ENCODE data around the gene PTPRN2.
"Not testable (repeated sequence)": the region's sequence is repeated elsewhere in the genome, so short reads cannot be mapped to it uniquely, and the experiment has no call there.

The PTPRN2 gene

DNA sequence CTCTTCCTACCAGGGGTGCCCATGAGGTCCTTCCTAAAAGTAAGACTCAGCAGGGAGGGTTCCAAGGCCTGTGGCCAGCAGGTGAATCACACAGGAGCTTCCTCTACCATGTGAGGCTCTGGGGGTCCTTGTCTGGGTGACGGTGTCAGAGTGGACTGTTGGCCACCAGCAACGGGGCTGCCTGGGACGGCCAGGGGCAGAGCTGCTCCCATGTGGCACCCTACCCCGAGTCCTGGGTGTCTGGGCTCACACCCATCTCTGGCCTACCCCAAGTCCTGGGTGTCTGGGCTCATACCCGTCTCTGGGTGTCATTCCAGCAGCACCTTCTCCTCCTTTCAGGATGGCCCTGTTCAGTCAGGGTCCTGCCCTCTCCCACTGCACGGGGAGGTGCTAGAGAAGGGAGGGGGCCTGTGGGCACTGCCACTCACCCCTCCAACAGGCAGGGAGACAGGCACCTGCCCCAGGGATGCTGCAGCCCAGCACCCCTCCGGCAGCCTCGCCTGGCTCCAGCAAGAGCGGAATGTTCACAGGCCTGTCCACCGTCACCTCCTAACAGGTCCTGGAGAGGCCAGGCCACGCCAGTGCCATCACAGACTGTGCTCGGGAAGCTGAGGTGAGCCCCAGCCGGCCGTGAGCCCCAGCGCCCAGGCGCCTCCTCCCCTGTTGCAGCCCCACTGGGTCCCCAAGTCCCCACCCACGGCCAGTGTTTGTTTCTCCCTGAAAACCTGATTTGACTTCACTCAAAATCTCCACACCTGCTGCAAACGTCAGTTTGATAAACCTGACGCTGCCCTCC lies 143.7 kb downstream of the PTPRN2 start:
- no peak for DNase-seq (ENCODE audit: low read depth in 2 of 2)

DNA sequence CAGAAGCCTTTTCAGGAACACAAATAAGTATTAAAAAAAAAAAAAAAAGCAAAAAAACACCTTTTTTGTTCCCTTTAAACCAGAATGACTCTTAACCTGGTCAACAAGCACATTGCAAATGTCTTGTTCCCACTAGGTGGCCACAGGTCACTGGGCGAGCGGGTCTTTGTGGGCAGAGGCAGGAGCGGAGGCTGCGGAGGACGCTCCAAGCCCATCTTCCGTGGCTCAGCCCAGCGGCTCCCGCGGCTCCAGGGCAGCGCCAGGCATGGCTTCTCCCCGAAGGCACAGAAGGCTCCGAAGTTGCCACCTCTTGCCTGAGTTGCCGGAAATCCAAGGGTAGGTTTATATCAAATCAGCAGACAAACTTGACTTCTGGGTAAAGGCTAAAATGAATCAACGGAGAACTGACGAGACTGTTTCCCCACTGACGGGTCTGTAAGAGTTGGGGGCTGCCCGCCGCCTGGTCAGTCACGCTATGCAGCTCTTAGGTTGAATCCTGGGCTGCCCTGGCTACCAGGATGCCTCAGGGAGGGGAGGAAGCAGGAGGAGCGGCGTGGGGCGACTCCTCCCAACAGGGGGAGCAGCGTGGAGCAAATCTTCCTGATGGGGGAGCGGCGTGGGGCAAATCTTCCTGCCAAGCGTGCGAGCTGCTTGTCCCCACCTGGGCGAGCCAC lies 144.5 kb downstream of the PTPRN2 start:
- no peak for DNase-seq (ENCODE audit: low read depth in 2 of 2)

DNA sequence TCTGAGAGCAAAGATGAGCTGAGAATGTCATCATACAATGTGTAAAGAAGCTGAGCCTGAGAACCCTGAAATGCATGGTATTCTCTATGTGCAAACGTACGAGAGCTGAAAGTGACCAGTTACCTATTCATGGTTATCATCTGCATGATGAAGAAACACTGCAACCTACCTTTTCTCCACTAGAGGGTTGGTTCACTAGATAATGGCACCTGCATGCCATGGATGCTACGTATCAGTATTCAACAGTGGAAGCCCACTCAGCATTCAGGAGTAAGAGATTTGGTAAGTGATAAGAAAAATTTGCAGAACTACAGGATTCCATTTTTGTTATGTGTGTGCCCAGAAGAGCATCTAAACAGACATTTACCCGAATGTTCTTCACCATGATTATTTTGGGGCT lies 145.4 kb downstream of the PTPRN2 start:
- no peak for DNase-seq (ENCODE audit: low read depth in 2 of 2)

DNA sequence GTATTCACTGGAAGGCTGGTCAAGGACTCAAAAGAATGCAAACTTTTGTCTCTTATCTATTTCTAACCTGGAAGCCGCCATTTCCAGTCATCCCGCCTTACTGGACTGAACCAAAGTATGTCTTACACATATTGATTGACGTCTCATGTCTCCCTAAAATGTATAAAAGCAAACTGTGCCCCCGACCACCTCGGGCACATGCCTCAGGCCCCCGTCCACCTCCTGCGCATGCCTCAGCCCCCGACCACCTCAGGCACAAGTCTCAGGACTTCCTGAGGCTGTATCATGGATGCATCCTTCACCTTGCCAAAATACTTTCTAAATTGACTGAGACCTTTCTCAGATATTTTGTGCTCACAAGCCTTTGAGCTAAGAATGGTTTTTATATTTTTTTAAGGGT lies 148.6 kb downstream of the PTPRN2 start:
- no peak for DNase-seq (ENCODE audit: low read depth in 2 of 2)

DNA sequence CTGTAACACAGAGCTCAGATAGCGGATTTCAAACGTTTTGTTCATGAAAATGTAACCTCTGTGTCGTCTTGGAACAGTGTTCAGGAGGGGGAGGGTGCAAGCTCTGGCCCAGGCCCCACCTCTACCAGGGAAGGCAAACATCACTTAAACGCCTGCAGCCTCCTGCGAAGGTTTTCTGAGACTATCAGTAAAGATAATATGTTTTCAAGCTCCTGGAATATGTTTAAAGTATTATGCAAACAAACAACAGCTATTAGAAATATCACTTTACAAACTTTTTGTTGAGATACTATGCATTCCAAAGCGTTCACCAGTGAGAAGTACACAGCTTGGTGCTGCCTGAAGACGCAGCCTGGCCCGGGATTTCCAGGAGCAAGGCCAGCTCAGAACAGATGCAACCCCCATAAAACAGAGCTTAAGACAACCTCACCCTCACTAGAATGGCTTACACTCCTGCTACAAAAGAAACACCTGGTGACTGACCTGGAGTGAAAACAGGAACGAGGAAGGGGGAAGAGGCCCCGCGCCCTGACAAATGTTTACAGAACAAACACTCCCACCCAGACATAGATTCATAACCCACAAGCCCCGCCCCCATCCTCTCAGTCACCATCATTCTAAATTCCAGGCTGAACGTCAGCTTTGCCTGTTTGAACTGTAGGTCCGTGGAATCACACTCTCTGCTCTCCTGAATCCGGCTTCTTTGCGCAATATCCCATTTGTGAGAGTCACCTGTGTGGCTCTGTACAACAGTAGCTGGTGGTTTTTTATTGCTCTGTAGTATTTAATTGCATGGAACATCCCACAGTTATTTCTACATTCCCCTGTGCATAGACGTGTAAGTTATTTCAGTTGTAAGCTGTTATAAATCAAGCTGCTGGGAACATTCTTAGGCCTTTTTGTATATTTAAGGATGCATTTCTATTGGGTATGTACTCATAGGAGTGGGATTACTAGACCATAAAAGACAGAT lies 155.0 kb downstream of the PTPRN2 start:
- DNase-seq (ENCODE audit: low read depth in 2 of 2) = no peak

DNA sequence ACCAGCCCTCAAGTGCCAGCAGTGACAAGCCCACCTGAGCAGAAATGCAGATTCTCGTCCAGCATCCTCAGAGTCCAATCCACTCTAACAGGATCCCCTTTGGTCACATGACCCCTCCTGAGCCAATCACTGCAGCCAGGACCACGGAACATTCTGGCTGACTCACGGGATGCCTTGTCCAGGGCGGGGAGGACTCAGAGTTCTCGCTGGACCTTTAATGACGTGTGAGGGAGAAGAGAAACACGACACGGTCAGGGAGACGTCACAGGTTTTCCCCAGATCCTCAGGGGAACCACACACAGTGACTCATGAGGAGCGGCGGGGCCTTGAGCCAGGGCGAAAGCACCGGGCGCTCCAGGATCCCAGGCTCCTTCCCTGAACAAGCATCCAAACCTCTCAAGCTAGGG lies 155.7 kb downstream of the PTPRN2 start:
- DNase-seq (ENCODE audit: low read depth in 2 of 2) = no peak

DNA sequence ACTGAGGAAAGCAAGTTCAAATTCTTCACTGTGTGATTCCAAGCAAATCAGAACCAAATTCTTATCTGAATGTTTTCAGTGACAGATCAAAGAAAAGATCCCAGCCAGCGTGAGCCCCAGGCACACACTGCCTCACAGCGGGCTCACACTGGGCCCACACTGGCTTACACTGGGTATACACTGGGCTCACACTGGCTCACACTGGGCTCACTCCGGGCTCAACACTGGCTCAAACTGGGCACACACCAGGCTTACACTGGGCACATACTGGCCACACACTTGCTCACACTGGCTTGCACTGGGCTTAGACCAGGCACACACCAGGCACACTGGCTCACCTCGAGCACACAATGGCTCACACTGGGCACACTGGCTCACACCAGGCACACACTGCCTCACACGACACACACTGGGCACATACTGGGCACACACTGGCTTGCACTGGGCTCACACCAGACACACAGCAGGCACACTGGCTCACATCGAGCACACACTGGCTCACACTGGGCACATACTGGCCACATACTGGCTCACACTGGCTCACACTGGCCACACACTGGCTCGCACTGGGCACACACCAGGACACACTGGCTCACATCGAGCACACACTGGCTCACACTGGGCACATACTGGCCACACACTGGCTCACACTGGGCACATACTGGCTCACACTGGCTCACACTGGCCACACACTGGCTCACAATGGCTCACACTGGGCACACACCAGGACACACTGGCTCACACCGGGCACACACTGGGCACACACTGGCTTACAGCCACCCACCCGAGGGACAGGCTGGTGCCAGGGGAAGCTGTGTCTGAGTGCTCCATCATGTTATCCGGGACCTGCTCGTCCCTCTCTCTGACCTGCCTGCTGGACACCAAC lies 156.3 kb downstream of the PTPRN2 start:
- no peak for DNase-seq (ENCODE audit: low read depth in 2 of 2)

DNA sequence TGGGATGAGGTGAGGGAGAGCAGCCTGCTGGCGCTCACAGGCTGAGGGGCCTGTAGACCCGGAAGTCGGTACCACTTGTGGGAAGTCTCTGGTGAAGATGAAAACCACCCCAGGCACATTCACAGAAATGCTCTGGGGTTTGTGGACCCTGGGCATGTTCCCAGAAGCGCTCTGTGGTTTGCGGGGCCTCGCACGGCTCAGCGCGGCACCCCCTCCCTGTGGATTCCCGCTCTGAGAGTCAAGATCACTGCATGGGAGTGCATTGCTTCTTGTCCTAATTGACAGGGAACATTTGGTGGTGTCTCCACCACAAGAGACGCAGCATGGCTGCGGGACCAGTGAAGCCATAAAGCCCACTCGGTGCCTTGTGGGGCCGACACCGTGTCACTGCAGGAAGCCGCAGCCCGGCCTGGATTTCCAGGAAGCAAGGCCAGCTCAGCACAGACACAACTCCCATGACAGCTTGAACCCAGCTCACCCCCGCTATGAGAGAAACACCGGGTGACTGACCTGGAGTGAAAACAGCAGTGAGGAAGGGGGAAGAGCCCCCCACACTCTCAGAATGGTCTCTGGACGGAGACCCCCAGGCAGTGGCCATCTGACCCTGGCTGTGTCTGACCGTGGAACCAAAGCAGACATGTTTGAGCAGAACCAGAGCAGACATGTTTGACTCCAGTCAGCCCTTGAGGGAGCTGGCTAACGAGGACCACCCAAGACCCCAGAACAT lies 157.2 kb downstream of the PTPRN2 start:
- DNase-seq (ENCODE audit: low read depth in 2 of 2) = no peak

DNA sequence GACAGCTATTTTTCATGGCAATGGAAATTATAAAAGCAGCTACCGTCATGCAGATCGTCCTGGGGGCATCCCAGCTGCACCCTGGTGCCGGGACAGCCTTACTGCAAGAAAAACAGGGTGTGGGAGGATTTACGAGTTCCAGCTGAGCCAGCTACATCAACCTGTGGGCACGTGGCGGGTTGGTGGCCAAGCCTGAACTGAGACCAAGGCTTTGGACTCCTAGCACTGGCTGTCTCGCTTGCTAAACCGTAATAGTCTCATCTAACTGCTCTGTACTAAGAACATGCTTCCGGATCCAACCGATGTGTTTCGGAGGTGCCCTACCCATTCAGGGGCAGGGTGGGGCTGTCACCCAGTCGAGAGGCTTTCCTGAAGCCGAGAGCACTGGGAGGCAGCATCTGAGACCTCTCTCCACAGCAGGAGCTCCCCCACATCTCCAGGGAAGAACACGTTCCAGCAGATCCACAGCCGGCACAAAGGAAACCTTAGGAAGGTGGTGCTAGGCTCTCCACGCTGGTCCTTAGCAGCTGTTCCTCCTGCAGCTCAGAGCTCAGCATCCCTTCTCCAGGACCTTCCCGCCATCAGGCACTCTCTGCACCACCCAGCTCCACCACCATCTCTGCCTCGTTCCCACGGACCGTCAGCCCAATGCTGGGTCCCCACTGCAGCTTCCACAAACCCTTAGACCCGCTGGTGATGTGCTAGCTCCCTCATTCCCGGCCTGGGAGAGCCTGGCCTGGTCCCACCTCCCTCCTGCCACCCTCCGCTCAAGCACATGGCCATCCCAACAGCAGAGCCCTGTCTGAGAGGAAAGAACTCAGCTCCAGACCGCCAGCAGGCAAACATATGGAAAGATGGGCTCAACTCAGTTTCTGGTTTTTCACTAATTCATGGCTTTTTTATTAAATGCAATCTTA lies 158.5 kb downstream of the PTPRN2 start:
- DNase-seq (ENCODE audit: low read depth in 2 of 2) = no peak

DNA sequence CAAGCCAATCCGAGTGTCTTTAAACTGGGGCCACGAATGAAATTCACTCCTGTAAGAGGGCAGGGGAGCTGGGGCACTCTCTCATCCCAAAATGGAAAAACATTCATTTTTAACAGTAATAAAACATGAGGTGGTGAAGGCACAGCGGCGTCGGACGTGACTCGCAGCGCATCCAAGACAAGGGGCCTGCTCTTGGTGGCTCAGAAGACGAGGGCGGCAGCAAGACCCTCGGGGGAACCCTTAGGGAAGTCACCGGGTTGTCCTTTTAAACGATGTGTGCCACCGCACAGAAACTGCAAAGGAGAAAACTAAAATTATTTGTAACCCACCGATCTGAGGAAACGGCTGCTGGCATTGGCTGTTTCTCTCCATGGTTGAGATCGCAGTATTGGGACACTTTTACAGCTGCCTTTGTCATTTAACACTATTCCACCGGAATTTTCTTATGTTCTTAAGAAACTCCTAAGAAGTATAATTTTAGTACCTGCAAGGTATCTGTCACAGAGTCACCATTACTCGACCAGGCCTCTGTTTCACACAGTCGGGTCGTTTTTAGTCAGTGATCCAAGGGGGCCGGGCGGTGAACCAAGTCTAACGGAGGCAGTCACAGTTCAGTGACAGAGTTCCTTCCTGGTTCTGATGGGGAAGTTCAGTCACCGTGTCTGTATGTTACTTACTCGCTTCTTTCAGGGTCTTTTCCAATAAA lies 159.3 kb downstream of the PTPRN2 start:
- no peak for DNase-seq (ENCODE audit: low read depth in 2 of 2)

DNA sequence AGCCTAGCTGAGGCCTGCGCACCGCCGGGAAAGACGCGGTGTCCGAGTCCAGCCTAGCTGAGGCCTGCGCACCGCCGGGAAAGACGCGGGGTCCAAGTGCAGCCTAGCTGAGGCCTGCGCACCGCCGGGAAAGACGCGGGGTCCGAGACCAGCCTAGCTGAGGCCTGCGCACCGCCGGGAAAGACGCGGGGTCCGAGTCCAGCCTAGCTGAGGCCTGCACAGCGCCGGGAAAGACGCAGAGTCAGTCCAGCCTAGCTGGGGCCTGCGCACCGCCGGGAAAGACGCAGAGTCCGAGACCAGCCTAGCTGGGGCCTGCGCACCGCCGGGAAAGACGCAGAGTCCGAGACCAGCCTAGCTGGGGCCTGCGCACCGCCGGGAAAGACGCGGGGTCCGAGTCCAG lies 161.9 kb downstream of the PTPRN2 start:
- DNase-seq (ENCODE audit: low read depth in 2 of 2) = not testable (repeated sequence)

DNA sequence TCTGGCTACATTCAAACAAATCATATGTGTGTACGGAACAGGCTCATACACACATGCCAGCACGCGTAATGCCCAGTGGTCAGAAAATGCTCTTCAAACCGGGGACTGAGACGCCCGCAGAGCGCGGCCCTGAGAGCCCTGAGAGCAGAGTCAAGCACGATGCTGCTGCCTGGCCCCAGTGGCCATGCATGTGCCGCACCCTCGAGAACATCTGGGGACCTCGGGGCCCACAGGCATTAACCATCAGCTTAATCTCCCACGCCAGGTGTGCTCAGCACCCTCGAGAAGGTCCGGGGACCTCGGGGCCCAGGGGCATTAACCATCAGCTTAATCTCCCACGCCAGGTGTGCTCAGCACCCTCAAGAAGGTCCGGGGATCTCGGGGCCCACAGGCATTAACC lies 163.1 kb downstream of the PTPRN2 start:
- no peak for DNase-seq (ENCODE audit: low read depth in 2 of 2)

DNA sequence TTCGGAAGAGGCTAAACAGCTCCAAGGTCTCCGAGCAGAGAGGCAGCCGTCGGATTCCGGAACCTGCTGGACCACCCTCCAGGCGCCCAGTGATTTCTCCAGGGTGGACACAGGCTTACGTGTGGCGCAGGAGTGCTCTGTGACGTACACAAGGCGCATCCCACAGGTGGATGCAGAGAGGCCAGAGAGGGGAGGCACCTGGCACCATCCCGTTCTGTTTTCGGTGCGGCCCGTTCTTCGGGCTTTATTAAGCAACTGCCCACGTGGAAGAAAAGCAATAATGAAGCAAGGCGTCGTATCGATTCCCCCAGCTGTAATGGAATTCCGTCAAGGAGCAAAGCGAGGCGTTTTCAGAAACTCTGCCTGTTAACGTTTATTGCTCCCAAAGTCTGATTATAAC lies 163.6 kb downstream of the PTPRN2 start:
- DNase-seq (ENCODE audit: low read depth in 2 of 2) = no peak

DNA sequence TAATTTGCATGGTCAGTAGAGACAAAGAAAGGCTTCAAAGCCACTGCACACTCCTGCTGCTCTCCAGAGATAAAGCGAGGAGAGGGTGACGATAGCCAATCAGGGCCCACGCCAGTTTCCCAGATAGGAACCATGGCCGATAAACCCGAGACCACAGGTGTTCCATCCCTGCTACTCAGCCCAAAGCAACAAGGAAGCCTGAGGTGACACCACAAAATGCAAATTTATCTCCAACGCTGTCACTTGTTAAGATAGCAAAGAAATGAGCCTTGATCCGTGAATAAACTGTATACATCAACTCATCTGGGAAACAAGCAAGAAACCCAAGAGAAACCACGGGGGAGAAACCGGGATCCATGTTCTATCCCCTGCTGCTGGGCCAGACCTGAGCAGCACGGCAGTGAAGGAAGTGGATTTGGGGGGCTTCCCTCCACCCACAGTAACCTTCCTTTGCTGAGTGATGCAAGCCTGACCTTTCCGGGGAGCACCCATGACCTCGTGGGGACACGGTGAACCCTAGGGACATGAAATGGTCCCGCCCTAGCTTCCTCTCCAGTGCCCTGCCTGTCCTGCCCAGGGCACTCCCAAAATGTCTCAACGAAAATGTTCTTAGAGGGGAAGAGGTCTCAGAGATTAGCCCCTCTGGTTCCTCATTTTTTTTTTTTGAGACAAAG lies 164.6 kb downstream of the PTPRN2 start:
- DNase-seq (ENCODE audit: low read depth in 2 of 2) = no peak

DNA sequence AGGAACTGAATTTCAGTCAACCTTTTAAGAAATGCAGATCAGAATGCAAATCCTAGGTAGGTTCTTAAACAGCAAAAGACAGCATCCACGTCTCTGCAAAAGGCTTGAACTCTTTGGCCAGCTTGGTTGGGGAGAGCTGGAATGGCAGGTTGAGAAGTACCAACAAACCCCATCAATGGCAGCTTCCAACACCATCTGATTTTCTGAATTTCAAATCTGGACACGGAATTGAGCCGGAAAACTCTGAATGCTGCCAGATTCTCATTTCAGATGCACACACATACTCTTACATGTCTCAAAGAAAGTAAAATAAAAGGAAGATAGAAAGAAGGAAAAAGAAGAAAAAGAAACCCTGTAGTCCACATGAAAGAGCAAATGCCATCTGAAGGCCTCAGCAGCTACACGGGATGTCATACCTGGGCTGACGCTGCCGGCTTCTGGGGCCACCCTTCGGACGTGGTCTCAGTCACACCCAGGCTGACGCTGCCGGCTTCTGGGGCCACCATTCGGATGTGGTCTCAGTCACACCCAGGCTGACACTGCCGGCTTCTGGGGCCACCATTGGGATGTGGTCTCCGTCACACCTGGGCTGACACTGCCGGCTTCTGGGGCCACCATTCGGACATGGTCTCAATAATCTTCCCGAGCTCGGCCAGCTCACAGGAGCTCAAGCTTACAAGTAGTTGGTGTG lies 165.3 kb downstream of the PTPRN2 start:
- DNase-seq (ENCODE audit: low read depth in 2 of 2) = no peak

DNA sequence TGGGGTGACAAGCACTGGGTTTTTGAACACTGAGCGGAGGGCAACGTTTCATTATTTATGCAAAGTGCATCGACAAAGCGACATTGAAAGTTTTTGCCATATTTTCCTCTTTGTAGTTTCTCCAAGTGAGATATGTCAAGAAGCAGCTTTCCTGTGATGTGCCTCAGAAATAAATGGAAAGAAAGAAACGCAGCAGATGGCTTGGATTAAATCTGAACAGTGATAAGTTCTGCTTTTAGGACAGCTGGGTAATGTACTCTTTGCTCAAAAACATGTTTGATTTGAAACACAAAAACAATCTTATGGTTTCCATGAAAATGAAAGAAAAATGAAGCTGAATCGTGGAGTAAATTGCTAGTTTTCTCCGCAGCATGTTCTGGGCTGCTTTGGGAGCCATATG lies 166.3 kb downstream of the PTPRN2 start:
- no peak for DNase-seq (ENCODE audit: low read depth in 2 of 2)

DNA sequence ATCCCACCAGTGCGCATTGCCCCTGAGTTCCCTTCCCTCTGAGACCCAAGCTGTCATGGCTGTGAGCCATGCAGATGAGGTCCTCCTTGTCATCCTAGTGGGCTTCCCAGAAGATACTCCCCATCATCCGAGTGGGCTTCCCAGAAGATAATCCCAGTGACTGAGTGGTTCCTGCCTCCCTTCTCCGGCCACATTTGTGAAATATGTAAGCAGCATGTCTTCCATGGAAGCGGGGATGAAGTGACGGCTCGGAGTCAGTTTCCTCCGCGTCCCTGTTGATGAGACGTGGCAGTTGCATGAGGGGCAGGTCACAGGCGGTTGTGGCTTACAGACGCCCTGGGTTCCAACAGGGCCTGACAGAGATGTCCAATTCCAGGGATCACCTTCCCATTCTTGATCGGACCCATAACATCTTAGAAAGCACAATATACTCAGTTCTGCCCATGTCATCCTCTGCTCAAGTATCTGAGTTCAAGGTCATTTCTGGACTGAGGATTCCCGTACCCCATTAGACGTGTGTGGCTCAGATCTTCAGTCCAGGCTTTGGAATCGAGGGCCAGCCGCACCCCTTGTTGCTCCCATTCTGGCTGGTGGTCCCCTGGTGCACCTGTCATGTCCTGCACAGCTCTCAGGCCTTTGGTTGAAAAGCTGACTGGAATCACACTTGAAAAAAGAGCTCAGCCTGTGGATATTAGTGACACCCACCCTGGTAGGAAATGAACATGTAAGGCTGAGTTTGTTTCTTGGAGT lies 166.9 kb downstream of the PTPRN2 start:
- no peak for DNase-seq (ENCODE audit: low read depth in 2 of 2)
